GM20431 (cell line): Measurements from ENCODE around the gene KRT1.

Source experiments
- in situ Hi-C: fragments of 300-500 bp; cut with MseI, MboI; formaldehyde crosslinking; loops from one replicate; pipeline ENCODE4 v1.15.0; 2020; ENCODE audit warnings: low sequenced_read_pairs; ENCODE audit not compliant: unreplicated experiment

Gene KRT1

GRCh38 chr12:52663420-52663819 is 16.8 kb downstream of the KRT1 start:
- in situ Hi-C loops = no loop called here

DNA sequence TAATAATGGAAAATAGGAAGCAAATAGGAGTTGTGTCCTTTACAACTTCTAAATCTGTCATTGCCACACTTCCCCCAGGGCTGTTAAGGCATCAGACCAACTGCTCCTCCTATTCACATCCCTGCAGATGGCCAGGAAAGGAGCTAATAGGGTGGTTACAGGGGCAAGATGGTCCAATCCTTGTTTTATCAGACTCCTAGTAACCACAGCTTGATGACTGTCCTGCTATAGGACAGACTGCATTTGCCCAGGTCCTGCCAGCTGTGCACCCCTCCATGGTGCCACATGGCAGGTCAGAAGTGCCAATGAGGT is 17.3 kb downstream of the KRT1 start:
- in situ Hi-C loops = no loop called here

GRCh38 chr12:52662093-52662917 is 17.9 kb downstream of the KRT1 start:
- in situ Hi-C loops = no loop called here

GRCh38 chr12:52661668-52662067 is 18.5 kb downstream of the KRT1 start:
- in situ Hi-C loops = no loop called here

DNA sequence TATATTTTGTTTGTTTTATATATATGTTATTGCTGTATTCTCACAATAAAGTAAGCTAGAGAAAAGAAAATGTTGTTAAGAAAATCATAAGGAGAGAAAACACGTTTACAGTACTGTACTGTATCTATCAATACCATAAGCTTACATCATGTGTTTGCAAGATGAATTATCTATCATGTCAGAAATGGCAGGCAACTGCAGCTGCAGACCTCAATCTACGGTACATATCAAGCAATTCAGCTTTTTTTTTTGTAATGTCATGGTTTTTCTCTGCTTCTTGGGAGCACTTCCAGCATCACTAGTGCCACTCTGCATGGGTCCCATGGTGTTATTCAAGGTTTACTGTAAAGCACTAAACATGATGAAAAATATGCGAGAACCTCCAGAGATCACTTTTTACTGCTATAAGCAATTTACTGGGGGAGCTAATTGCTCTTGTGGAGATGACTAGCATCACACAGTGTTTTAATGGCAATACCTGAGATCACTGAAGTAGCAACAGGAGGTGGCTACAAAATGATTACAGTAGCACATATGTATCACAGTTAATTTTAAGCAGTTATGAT is 19.2 kb downstream of the KRT1 start:
- in situ Hi-C loops = no loop called here

DNA sequence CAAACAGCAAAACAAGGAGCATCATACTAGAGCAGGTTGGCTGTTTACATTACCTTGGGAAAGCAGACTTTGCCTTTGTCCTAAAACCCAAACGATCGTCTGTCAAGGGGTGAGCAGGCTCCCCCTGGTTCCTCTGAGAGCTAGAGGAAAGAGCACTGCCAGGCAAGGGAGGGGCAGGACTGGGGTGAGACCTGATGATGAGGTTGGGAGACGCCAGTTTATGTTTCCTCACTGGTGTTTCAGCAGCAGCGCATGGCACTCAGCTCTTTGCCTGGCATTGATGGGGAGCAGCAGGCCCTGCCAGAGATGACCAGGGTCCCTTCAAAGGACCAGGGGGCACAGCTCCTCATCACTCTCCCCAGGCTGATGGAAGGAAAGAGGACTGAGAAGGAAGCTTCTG is 20.3 kb downstream of the KRT1 start:
- in situ Hi-C loops = no loop called here

GRCh38 chr12:52659395-52659794 is 20.8 kb downstream of the KRT1 start:
- in situ Hi-C loops = no loop called here

DNA sequence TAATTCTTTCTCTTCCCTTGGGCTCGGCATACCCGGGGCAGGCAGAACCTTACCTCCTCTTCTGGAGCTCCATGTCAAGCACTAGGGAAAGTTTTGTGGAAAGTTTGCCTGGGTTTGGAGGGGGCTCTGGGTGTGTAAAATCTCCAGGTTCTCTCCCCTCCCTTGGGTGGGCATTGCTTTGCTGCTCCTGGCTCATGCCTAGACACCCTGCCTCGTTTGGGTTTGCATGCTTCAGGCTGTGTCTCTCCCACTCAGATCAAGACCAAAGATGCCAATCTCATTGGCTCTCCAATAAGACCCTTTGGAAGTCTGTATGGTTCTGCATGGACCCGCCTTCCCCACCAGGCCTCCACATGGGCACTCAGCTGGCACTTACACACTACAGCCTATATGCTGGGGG is 22.0 kb downstream of the KRT1 start:
- in situ Hi-C loops = no loop called here

DNA sequence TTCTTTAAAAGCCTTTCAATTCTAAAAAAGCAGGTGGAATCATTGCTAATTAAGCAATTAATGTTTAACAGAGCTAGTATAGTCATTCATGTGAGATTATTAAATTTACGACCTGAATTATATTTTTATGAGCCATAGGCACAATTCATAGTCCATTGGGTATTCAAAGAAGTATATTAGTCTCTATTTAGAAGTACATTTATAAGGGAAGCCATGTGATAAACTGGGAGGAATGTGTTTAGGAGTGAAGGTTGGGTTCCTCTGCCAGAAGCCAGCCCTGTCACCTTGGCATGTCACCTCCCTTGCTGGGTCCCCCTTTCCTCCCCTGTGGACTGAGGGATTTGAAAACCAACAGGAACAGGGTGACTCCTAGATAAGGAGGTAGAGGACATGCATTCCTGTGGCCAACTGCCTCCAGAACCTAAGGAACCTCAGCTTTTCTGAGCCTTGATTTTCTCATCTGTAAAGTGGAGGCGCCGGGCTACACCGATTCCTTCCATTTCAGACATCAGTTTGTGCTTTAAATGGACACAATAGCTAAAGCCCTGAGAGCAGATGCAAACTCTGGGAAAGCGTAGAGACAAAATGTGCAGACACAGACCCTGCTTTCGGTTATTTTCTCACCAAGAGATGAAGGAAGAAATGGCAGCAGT is 22.8 kb downstream of the KRT1 start:
- in situ Hi-C loops = no loop called here

DNA sequence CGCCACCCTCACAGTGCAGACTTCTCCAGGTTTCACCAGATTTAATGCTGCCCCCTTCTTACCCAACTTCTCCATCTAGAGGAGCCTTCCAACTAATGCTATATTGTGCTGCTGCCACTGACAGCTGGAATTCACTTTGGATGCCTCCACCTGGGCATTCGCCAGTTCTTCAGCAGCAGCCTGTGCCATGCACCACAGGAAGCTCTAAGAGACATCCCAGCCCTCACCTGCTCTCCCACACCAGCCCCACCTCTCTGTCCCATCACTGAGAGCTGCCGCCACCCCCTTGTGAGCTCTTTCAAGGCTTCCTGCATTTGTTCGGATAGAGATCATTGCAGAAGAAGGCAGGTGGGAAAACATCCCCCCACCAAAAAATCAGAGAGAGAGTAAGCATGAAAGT is 23.6 kb downstream of the KRT1 start:
- in situ Hi-C loops = no loop called here

DNA sequence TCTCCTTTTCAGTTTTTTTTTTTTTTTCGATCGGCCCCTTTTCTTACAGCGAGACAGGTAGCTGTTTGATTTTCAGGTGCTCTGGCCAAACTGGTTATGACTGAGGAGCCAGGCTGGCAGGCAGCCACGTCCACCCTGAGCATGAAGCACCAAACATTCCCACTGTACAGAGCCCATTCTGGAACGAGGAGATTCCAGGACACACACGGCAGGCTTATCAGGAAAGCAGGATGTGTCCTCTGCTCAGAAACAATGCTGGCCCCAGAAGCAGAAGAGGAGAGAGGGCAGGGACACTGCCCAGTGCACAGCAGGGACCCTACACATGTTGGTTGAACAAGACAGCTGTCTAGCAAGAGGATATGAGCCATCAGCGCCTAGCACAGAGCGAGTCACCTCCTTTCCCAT is 24.5 kb downstream of the KRT1 start:
- in situ Hi-C loops = no loop called here

DNA sequence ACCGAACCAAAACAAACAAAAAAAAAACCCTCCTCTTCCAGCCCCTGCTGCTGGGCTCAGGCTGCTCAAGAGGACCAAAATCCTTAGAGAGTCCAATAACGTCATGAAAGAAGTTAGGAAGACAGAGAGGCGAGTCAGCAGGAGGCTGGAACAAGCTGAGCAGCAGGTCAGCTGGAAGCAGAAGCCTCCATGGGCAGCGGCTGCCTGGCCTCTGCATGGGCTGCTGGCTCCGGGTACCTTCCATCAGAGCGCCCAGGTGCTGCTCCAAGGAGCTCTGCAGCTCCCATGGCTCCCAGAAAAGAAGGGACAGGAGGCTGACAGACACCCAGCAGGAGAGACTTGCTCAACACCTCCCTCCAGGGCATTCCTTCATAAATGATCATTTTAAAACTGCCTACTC is 25.0 kb downstream of the KRT1 start:
- in situ Hi-C loops = no loop called here

DNA sequence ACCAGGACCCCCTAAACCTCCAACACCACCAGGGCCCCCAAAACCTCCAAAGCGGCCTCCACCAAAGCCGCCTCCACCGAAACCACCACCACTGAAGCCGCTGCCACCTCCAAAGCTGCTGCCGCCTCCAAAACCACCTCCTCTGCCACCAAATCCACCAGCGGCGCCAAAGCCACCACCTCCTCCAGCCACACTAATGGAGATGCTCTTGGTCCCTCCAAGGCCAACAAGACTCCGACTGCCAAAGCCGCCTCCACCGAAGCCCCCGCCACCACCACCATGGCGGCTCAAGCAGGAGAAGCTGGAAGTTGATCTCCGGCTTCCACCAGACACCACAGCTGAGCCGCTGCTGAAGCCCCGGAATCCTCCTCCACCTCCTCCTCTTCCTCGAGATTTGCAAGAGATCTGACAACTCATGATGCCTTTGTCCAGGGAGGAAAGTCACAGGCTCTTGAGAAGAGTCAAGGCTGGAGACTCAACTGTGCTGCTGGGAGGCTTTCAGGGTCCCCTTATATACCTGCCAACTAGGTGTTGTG is 28.4 kb downstream of the KRT1 start, which contains the start of gene KRT2:
TSS of gene KRT2 (minus strand) at position 486 of the 536 bp plus-strand sequence. CDS start at position 417, 69 bp downstream.
- in situ Hi-C loops = no loop called here

DNA sequence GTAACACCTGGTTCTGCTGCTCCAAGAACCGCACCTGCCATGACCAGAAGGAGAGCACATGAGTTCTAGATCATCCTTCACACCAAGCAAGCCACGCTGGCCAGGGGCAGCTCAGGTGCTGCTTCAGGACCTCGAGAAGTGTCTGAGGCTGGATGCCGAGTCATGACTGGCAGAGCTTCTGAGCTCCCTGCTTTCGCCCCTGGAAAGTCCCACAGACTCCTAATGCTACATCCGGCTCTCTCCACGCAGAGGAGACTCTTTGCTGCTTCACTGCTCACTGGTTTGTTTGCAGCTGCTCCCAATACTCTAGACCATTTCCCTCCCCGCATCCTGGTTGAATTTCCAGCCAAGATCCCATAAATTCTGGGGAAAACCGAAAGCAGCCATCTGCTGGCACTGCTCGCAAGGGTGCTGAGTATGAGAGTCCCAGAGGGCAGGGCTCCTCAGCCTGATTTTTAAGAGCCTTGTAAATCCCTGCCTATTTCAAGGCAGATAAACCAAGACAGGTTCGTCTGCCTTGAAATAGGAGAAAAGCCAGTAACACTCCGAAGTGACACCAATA is 29.6 kb downstream of the KRT1 start:
- in situ Hi-C loops = no loop called here

DNA sequence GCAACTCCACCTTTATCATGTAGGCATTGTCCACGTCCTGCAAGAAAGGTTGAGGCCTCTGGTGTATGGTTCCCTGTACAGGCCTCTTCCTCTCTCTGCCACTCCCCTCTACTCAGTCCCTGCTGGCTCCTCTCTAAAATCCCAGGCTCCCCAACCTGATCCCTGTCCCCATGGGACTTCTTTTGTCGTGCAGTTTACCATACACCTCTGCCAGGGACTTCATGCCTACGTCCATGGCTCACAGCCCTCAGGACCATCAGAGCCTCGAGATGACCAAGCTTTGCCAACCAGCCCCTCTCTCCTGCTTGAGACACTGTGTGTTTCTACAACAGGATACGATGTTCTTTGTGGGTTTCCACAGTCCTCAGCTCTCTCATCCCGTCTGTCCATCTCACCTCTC is 31.1 kb downstream of the KRT1 start:
- in situ Hi-C loops = no loop called here

- in situ Hi-C loops = no loop called here
These were observed 32.1 kb downstream of the KRT1 start for GRCh38 chr12:52648012-52648550.

GRCh38 chr12:52647601-52648000 is 32.6 kb downstream of the KRT1 start:
- in situ Hi-C loops = no loop called here

DNA sequence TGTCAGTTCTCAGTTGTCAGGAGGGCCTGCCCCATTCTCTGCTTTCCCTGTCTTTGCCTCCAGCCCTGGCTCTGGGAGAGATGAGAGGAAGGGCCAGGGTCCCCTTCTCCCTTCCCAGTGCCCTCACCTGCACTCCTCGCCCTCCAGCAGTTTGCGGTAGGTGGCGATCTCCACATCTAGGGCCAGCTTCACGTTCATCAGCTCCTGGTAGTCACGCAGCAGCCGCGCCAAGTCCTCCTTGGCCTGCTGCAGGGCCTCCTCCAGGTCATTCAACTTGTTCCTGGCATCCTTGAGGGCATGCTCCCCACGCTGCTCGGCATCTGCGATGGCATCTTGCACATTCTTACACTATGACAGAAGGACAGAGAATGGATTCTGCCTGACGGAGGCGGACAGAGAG is 33.6 kb downstream of the KRT1 start:
- in situ Hi-C loops = no loop called here

DNA sequence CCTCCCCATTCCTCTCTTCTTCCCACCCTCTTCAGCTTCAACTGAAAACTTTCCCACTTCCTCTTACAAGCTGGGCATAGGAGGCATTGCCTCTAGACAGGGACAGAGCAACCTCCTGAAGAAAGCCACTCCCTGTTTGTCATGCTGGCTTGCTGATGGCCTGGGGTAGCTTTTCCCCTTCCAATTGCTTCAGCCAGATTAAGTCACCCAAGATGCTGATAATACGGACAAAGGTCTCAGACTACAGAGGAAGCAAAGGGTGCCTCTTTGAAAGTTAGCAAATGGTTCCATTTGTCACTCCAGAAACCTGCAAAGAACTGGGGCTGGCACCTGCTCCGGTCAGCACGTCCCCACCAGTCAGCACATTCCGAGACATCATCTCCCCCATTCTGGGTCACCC is 34.2 kb downstream of the KRT1 start:
- in situ Hi-C loops = no loop called here

- in situ Hi-C loops = no loop called here
These were observed 35.0 kb downstream of the KRT1 start for GRCh38 chr12:52645120-52645761.
